Fibroblast of upper back skin (primary cell): ENCODE data around the gene SLC9A1.
A peak's percentile ranks its signal among the peaks of the same experiment; 100 is the strongest.

Source experiments
- DNase-seq: peaks from one replicate; pipeline ENCODE4 v3.0.0-alpha.2; 2013

SLC9A1 gene

GRCh38 chr1:27150183-27150582 lies 4.7 kb downstream of the SLC9A1 start:
- DNase-seq: no peak

- no peak for DNase-seq
Observed at GRCh38 chr1:27149762-27150113, 5.2 kb downstream of the SLC9A1 start.

DNA sequence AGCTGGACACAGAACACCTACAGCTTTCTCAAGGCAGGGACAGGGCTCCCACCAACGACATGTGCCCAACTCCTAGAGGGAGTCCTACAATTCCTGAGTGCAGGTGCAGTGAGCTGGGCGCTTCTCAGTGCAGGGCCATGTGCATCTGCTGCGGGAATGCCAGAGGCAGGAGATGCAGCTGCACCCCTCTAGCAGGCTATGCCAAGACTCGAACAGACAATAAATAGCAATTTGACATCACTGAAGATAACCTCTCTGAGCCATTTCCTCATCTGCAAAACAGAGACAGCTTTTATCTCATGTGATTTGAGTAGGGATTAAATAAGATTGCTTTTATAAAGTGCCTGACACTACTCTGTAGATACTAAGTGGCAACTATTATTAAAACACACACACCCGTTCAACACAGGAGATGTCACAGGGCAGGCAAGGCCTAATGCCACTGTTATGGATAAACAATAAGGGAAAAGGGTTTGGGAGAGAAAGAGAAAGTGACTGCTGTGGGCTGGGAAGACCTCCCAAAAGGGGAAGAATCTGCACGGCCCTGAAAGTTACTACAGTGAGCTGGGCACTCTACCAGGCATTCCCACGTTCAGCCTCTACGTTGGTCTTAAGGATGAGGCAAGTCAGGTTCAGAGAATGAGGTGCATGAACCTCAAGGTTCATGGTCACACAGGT lies 5.7 kb downstream of the SLC9A1 start:
- DNase-seq: no peak

GRCh38 chr1:27148591-27148990 lies 6.3 kb downstream of the SLC9A1 start:
- DNase-seq: no peak

DNA sequence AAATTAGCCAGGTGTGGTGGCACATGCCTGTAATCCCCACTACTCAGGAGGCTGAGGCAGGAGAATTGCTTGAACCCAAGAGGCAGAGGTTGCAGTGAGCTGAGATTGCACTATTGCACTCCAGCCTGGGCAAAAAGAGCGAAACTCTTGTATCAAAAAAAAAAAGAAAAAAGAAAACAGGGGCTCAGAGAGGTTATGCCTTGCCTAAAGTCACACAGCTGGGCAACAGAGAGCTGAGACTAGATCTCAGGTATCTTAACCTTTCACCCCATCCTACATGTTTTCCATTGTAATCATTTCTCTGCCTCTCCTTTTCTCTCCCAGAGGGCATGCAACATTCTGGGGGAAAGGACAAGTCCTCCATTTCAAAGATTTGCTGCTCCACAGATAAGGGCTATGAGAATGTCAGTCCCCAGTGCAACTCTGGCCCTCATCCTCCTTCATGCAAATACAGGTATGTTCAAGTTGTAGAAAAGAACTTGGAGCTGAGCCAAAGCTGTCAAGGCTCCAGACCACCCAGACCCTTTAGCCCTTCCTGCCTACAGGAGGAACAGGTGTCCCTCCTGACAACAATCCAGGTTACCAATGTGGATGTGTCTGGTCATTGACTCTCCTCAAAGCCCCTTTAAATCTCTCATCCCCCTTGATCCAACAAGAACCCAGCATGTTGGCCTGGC lies 6.9 kb downstream of the SLC9A1 start:
- DNase-seq: no peak

DNA sequence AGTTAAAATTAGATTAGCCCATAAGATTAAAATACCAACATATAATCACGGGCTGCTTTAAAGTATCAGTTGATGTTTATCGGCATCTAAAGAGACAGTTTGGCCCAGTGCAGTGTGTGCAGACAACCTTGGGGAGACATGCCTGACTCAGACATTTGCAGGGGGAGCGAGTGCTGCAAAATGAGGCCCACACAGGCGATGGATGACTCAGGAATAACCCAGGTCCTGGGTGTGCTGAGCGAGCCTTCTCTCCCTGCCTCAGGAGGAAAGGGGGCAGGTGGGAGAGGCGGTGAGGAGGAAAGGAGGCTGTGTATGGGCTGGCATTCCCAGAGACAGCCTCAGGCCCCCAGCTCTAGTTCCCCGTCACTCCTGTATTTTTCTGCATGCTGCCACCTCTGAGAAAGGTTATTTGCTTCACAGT lies 9.0 kb downstream of the SLC9A1 start:
- DNase-seq: peak; percentile 87

GRCh38 chr1:27144920-27145661 lies 9.8 kb downstream of the SLC9A1 start:
- peak; percentile 75 for DNase-seq

- no peak for DNase-seq
Observed at GRCh38 chr1:27144049-27144748, 10.7 kb downstream of the SLC9A1 start.

GRCh38 chr1:27143401-27143800 lies 11.5 kb downstream of the SLC9A1 start:
- DNase-seq: no peak

DNA sequence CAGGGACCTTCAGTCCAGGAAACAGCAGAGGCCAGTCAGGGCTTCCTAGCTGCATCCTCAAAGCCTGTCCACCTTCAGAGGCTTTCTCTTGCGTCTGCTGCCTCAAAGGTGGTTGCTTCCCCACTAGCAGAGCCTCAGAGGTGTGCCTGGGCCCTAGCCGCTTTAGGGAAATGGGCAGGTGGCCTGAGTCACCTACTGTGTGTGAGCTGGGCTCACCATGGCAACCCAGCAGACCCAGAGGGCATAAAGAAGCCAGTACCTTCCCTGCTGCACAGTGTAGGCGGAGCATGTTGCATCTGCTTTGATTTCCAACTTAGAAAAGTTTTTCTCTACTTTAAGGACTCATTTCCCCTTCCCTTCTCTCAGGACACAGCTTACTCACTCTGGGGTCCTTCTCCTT lies 12.5 kb downstream of the SLC9A1 start:
- DNase-seq: no peak

GRCh38 chr1:27141266-27142003 lies 13.5 kb downstream of the SLC9A1 start:
- DNase-seq: no peak

DNA sequence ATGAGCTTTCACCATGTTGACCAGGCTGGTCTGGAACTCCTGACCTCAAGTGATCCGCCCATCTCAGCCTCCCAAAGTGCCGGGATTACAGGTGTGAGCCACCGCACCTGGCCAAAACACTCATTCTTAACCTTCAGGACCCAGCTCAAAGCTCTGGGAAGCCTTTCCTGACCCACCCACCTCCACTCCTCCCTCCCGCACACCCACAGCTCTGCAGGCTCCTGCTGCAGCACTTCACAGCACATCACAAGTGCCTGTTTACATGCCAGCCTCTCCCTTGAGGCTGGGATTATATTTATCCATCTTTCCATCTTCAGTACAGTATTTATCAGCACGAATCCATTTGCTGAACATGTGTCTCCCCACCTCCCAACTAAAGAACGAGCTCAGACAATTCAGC lies 14.9 kb downstream of the SLC9A1 start:
- no peak for DNase-seq

GRCh38 chr1:27138927-27139326 lies 16.0 kb downstream of the SLC9A1 start:
- no peak for DNase-seq

DNA sequence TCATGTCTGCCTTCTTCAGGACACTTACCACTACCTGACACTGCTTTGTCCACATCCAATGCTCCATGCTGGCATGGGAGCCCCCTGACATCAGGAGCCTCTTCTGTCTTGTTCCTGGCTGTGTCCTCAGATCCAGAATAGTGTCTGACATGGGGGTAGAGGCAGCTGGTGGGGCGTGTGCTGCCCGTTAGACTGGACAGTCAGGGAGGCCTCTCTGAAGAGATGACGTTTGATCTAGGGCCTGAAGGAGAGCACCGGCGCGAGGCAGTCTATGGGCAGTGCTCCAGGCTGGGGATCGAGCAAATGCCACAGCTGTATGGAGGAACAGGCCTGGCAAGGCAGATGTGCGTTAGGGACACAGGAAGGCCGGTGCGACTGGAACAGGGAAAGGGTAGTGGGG lies 16.6 kb downstream of the SLC9A1 start:
- DNase-seq: no peak

- DNase-seq: no peak
Observed at GRCh38 chr1:27137544-27138075, 17.3 kb downstream of the SLC9A1 start.

DNA sequence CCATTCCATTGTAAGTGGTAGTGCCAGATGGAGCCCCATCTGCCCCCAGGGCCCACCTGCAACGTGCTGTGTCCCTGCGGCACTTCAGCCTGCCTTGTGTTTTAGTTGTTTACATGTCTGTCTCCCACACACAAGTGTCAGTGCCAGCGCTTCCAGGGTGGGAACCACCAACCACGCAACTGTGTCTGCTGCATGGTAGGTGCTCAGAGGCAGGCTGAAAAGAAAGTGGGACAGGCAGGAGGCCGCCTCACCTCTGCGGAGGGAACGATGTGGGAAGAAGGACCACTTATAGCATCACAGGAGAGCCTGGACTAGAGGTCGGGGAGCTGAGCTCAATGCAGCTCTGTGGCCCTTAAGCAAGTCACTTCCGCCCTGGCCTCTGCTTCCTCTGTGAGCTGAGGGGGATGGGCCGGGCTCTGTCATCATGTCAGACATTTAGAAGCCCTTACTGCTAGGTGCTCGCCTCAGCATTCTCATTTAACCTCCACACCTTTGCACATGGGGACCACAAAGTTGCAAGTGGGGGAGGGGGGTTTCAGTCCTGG lies 17.9 kb downstream of the SLC9A1 start:
- DNase-seq: no peak

DNA sequence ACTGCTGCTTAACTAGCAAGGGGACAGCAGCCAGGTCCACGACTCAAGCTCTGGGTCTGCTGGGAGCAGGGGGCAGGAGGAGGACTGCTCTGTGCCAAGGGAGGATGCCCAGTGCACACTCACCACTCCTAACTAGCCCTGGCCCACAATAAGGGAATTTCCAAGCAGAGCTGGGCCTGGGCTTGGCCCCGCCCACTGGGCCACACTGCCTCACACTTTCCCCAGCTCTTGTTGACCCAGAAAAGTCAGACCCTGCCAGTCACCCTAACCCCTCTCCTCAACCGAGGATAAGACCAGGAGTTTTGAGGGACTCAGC lies 18.7 kb downstream of the SLC9A1 start:
- no peak for DNase-seq

GRCh38 chr1:27135541-27136235 lies 19.2 kb downstream of the SLC9A1 start:
- DNase-seq: no peak

GRCh38 chr1:27133991-27134390 lies 20.9 kb downstream of the SLC9A1 start:
- no peak for DNase-seq

DNA sequence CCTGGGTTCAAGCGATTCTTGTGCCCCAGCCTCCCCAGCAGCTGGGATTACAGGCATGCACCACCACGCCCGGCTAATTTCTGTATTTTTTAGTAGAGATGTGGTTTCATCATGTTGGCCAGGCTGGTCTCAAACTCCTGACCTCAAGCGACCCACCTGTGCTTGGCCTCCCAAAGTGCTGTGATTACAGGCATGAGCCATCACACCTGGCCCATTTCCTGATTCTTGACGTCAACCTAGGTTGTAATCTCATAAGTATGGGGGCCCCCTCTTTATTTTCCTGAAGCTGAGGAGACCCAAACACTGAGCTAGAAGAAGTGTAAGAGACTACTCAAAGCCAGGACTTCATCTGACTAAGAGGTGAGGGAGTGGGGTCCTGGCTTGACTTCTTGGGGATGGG lies 21.8 kb downstream of the SLC9A1 start:
- DNase-seq: no peak

DNA sequence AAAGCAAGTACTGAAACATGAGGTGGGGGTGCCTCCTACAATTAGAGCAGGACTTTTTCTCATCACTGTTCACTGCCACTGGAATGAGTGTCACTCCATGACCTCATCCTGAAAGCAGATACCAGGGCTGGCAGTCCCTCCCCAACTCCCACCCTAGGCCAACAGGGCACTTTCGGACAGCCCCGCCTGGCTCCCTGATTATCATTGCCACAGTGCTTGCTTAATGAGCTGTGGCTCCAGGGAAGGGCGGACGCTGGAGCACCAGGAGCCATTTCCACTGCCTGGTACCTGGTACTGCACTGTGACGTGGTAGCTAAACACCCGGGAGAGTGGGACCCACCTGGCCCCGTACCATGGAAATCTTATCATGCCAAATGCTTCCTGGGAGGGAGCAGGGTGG lies 22.3 kb downstream of the SLC9A1 start:
- DNase-seq: no peak

DNA sequence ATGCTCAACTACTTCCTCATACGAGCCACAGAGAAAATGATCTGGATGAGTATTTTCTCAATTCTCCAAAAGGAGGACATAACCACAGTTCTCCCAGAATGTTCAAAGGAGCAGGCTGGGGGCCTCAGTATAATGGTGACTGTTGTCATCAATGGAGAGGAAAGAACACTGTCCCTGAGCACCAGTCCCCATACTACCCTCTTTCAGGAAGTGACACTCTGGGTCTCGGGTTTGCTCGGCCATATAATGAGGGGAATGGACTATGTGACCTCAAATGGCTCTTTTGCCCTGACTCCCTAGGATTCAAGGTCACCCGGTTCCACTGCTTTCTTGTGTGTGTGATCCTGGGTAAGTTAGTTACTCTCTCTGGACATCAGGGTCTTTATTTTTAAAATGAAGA lies 22.8 kb downstream of the SLC9A1 start:
- no peak for DNase-seq
